Transverse colon (tissue), 4 donors: ENCODE results near the gene CADM1. TPM values are rescaled to one million over a fixed set of nuclear protein-coding genes. Genes with fewer than 3 reads are reported as not detected.

Experiments
- DNase-seq: peaks from one replicate; pipeline ENCODE4 v3.0.0-alpha.2; 2019
- H3K27ac ChIP-seq, 4 donors: fragments of 200-600 bp; sonication (generic); 2 replicates each; pipeline ENCODE4 v1.5.1; 2016 to 2018; ENCODE audit warnings: inconsistent platforms in 4 of 4
- H3K27me3 ChIP-seq: fragments of 200-600 bp; sonication (generic); 2 replicates; pipeline ENCODE4 v1.5.1; 2017; ENCODE audit warnings: inconsistent platforms
- H3K36me3 ChIP-seq, 4 donors: fragments of 200-600 bp; sonication (generic); 2 replicates each; pipeline ENCODE4 v1.5.1; 2017 to 2019; ENCODE audit warnings: inconsistent platforms in 4 of 4
- H3K4me1 ChIP-seq, 4 donors: fragments of 200-600 bp; sonication (generic); 2 replicates each; pipeline ENCODE4 v1.5.1; 2017 to 2020; ENCODE audit warnings: inconsistent platforms in 4 of 4
- H3K4me3 ChIP-seq, 4 donors: fragments of 200-600 bp; sonication (generic); 1 replicate in 1 of 4; 2 replicates in 3 of 4; pipeline versions ENCODE4 v1.5.1 to v1.6.1; 2017 to 2019; ENCODE audit warnings: inconsistent platforms in 4 of 4
- H3K9me3 ChIP-seq, 2 donors: fragments of 200-600 bp; sonication (generic); 2 replicates each; pipeline ENCODE4 v1.5.1; 2017 to 2019; ENCODE audit warnings: inconsistent platforms in 2 of 2
- EP300 ChIP-seq: sonication (generic); formaldehyde crosslinking; IDR thresholded peaks from one replicate; pipeline ENCODE4 v1.6.1; 2017; ENCODE audit warnings: antibody characterized with exemption, low read depth
- POLR2A ChIP-seq: fragments of 450-650 bp; IDR thresholded peaks from one replicate; pipeline ENCODE4 v1.6.1; 2016; ENCODE audit warnings: antibody characterized with exemption, mild to moderate bottlenecking, moderate library complexity
- POLR2AphosphoS5 ChIP-seq, 3 donors: sonication (generic); formaldehyde crosslinking; IDR thresholded peaks; one replicate each; pipeline ENCODE4 v1.6.1; 2016; ENCODE audit warnings: antibody characterized with exemption in 3 of 3
- WGBS, 2 donors: methylation state at CpG; one replicate each; pipeline ENCODE4 v1.1.5; 2018; ENCODE audit warnings: low coverage in 1 of 2; 5-methylcytosine and 5-hydroxymethylcytosine counted together
- in situ Hi-C, 4 donors: fragments of 200-750 bp; cut with MboI; loops; one replicate each; pipeline versions ENCODE4 v1.15.0 to v1.15.1; 2017; ENCODE audit warnings: low sequenced_read_pairs in 3 of 4, low pct_ligation_motif_present in 1 of 4, low pct_unique_long_range_greater_than_20kb in 1 of 4
- intact Hi-C: fragments of 100-400 bp; cut with DNase I; formaldehyde crosslinking; loops from one replicate; pipeline ENCODE4 v1.15.1; 2023; ENCODE audit warnings: low total_unique reads
- total RNA-seq, 4 donors: library from RNA; depleted of rRNA; stranded (reverse); fragments of >200 nt; gene quantifications; one replicate each; pipeline ENCODE4 v1.1.0, GENCODE V29; 2016
- TF ChIP-seq, protein P1 (sequence below), 5 experiments: fragments of 200-600 bp in 3 of 5; fragments of 450-650 bp in 2 of 5; sonication (generic) in 3 of 5; IDR thresholded peaks; 1 replicate in 2 of 5; 2 replicates in 3 of 5; pipeline ENCODE4 v1.5.1; 2016 to 2017; ENCODE audit warnings: antibody characterized with exemption in 5 of 5, inconsistent platforms in 3 of 5, mild to moderate bottlenecking in 2 of 5, moderate library complexity in 1 of 5

CADM1 gene
- total RNA-seq, 4 donors from 2014 or later = 2.8 to 6.4 (median 3.7) TPM

DNA sequence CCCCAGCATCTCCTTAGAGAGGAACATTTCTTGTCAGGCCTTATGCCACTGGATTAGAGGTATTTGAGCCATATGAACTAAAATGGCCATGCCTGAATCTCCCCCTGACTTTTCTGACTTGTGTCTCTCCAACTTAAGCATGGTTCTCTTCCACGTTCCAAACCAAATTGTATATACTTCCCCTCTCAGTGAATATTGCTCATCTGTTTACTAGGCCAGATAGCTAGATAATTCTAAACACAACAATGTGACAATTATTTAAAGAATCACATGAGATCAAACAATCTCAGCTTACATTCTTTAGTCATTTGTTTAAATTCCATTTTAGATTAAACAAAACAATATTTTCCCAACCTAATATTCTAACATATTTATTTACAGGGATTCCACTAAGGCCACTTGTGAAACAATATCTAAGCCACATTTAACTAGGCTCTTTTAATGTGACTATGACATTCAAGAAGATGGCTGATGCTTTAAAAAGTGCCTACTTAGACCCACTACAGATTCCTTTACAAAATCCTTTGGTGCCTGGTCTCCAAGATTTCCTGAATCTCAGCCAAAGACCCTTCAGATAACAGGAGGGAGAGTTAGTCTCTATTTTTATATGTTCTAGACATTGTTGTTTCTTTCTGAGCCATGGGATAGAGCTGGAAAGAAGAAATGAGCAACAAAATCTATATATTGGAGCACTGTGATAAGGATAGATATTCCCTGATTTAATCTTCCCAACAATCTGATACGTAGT, 105.7 kb downstream of the CADM1 start:
- intact Hi-C loops = no loop called here
- no peak for DNase-seq
- TF ChIP-seq POLR2AphosphoS5 (IDR thresholded peaks at IDR 0.05) (no peak), POLR2A (no peak), EP300 (no peak)
- TF ChIP-seq, protein P1, sequence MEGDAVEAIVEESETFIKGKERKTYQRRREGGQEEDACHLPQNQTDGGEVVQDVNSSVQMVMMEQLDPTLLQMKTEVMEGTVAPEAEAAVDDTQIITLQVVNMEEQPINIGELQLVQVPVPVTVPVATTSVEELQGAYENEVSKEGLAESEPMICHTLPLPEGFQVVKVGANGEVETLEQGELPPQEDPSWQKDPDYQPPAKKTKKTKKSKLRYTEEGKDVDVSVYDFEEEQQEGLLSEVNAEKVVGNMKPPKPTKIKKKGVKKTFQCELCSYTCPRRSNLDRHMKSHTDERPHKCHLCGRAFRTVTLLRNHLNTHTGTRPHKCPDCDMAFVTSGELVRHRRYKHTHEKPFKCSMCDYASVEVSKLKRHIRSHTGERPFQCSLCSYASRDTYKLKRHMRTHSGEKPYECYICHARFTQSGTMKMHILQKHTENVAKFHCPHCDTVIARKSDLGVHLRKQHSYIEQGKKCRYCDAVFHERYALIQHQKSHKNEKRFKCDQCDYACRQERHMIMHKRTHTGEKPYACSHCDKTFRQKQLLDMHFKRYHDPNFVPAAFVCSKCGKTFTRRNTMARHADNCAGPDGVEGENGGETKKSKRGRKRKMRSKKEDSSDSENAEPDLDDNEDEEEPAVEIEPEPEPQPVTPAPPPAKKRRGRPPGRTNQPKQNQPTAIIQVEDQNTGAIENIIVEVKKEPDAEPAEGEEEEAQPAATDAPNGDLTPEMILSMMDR (IDR thresholded peaks at IDR 0.05) = no peak
- H3K4me1 ChIP-seq = no peaks in the 10 kb centered on the region
- in situ Hi-C loops = no loop called here
- H3K4me3 ChIP-seq = no peak overlapping the region
- peaks cover 48% of the 10 kb centered on the region for H3K27me3 ChIP-seq
- no peak overlapping the region for H3K27ac ChIP-seq
- H3K36me3 ChIP-seq = no peaks in the 10 kb centered on the region
- 76 to 77% methylated on average over 2 of the region's 2 CpGs for WGBS, 2 donors
- no peaks in the 10 kb centered on the region for H3K9me3 ChIP-seq

DNA sequence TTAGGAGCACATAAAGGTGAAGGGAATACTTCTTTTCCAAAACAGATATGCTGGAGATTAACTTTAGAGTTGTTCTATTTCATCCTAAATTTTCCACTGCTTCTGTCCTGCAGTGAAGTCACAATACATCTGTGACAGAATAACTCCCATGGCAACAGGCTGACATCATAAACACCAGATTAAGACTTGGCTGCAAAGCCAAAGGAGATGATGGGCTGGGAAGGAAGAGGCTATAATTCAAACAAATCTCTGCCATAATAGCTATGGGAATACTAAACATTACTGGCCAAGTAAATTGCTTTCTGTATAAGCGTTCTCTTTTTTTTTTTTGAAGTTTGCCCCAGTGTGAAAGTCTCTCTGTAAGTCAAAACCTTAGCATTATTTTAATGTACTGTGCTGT, 107.7 kb downstream of the CADM1 start:
- in situ Hi-C loops = no loop called here
- peaks cover 35% of the 10 kb centered on the region for H3K27me3 ChIP-seq
- no peak overlapping the region for H3K27ac ChIP-seq
- H3K9me3 ChIP-seq = no peaks in the 10 kb centered on the region
- H3K4me1 ChIP-seq = no peaks in the 10 kb centered on the region
- DNase-seq = no peak
- WGBS, 2 donors = 40 to 44% methylated on average over 1 of the region's 1 CpG
- TF ChIP-seq POLR2A (no peak), EP300 (no peak), POLR2AphosphoS5 (IDR thresholded peaks at IDR 0.05) (no peak)
- TF ChIP-seq, protein P1 (IDR thresholded peaks at IDR 0.05) = no peak
- H3K36me3 ChIP-seq = no peaks in the 10 kb centered on the region
- intact Hi-C loops = no loop called here
- no peak overlapping the region for H3K4me3 ChIP-seq

- Histone ChIP-seq H3K9me3 (no peaks in the 10 kb centered on the region), H3K27me3 (peaks cover 24% of the 10 kb centered on the region), H3K4me3 (no peak overlapping the region), H3K36me3 (no peaks in the 10 kb centered on the region), H3K27ac (no peak overlapping the region), H3K4me1 (no peaks in the 10 kb centered on the region)
- TF ChIP-seq, protein P1 (IDR thresholded peaks at IDR 0.05) = no peak
- TF ChIP-seq EP300 = no peak
- in situ Hi-C loops = no loop called here
- intact Hi-C loops = no loop called here
- no peak for DNase-seq
These were observed 110.3 kb downstream of the CADM1 start for GRCh38 chr11:115393950-115394349.

DNA sequence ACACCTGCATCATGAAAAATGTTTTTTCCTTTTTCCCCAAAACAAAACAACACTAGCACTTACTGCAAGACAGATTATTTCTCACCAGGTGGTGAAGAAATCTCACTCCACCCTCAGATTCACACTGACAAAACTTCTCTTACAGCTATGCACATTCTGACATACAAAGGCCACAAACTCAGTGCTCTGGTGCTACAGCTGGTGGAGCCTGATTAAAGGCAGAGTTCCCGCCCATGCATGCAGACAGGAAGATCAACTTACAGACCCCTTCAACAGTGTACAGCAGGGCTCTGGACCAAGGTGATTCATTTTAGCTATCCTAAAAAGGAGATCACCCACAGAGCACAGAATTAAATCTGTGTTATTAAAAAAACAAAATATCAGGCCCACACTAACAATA, 112.6 kb downstream of the CADM1 start:
- Histone ChIP-seq H3K9me3 (no peaks in the 10 kb centered on the region), H3K27me3 (peaks cover 33% of the 10 kb centered on the region), H3K36me3 (no peaks in the 10 kb centered on the region), H3K4me3 (no peak overlapping the region), H3K4me1 (no peaks in the 10 kb centered on the region), H3K27ac (no peak overlapping the region)
- no peak for DNase-seq
- TF ChIP-seq, protein P1 (IDR thresholded peaks at IDR 0.05) = no peak
- TF ChIP-seq POLR2A = no peak
- no peak for TF ChIP-seq POLR2AphosphoS5 (IDR thresholded peaks at IDR 0.05)
- TF ChIP-seq EP300 = no peak
- 91% methylated on average over 1 of the region's 1 CpG; no CpG with 5 or more reads in 1 of the 2 donors for WGBS, 2 donors
- intact Hi-C loops = no loop called here
- in situ Hi-C loops = no loop called here
